Measurements from ENCODE around the gene CCDC188.

The CCDC188 gene

GRCh38 chr22:20125201-20126174, 25.4 kb downstream of the CCDC188 start:
- no peak overlapping the region for H3K4me3 ChIP-seq (ENCODE audit: low read length)
- no peak for TF ChIP-seq CTCF (conservative IDR thresholded peaks at IDR 0.05; ENCODE audit: low read depth, low read length)
- DNase-seq (ENCODE audit: low read depth): no peak

GRCh38 chr22:20124083-20124787, 26.6 kb downstream of the CCDC188 start:
- no peak overlapping the region for H3K4me3 ChIP-seq (ENCODE audit: low read length)
- TF ChIP-seq CTCF (conservative IDR thresholded peaks at IDR 0.05; ENCODE audit: low read depth, low read length): no peak
- no peak for DNase-seq (ENCODE audit: low read depth)

GRCh38 chr22:20123366-20124082, 27.3 kb downstream of the CCDC188 start:
- no peak for TF ChIP-seq CTCF (conservative IDR thresholded peaks at IDR 0.05; ENCODE audit: low read depth, low read length)
- H3K4me3 ChIP-seq (ENCODE audit: low read length): no peak overlapping the region
- DNase-seq (ENCODE audit: low read depth): no peak

- no peak for DNase-seq (ENCODE audit: low read depth)
- no peak for TF ChIP-seq CTCF (conservative IDR thresholded peaks at IDR 0.05; ENCODE audit: low read depth, low read length)
- H3K4me3 ChIP-seq (ENCODE audit: low read length): no peak overlapping the region
These were observed 28.9 kb downstream of the CCDC188 start for GRCh38 chr22:20121856-20122415.

- no peak for TF ChIP-seq CTCF (conservative IDR thresholded peaks at IDR 0.05; ENCODE audit: low read depth, low read length)
- peak overlapping the region; percentile 86 for H3K4me3 ChIP-seq (ENCODE audit: low read length)
- DNase-seq (ENCODE audit: low read depth): no peak
These were observed 32.4 kb downstream of the CCDC188 start for GRCh38 chr22:20118300-20119020.

- no peak for DNase-seq (ENCODE audit: low read depth)
- no peak for TF ChIP-seq CTCF (conservative IDR thresholded peaks at IDR 0.05; ENCODE audit: low read depth, low read length)
- H3K4me3 ChIP-seq (ENCODE audit: low read length): peak overlapping the region; percentile 86
These were observed 33.1 kb downstream of the CCDC188 start for GRCh38 chr22:20117633-20118299.
